CD4-positive, alpha-beta T cell treated with Interleukin-21 for 1 hour (primary cell): Measurements from ENCODE around the gene VPS37C.

Experiments
- DNase-seq: peaks from one replicate; pipeline ENCODE4 v3.0.0-alpha.2; 2020

Gene VPS37C

GRCh38 chr11:61131586-61131985 is 29.6 kb downstream of the VPS37C start:
- DNase-seq, result no peak

- DNase-seq, result no peak
These were observed 30.0 kb downstream of the VPS37C start for GRCh38 chr11:61131186-61131585.

GRCh38 chr11:61129639-61130523 is 31.3 kb downstream of the VPS37C start:
- peak; percentile 90 for DNase-seq

- no peak for DNase-seq
These were observed 32.1 kb downstream of the VPS37C start for GRCh38 chr11:61128947-61129638.

GRCh38 chr11:61127991-61128390 is 33.2 kb downstream of the VPS37C start:
- DNase-seq, result no peak

GRCh38 chr11:61126256-61126655 is 35.0 kb downstream of the VPS37C start:
- no peak for DNase-seq

GRCh38 chr11:61125310-61125684 is 35.9 kb downstream of the VPS37C start:
- DNase-seq, result no peak

GRCh38 chr11:61124574-61125309 is 36.5 kb downstream of the VPS37C start:
- no peak for DNase-seq

GRCh38 chr11:61123775-61124571 is 37.3 kb downstream of the VPS37C start:
- DNase-seq, result no peak

GRCh38 chr11:61122761-61123160 is 38.5 kb downstream of the VPS37C start:
- DNase-seq, result no peak

GRCh38 chr11:61121917-61122316 is 39.3 kb downstream of the VPS37C start:
- DNase-seq, result no peak

- DNase-seq, result no peak
These were observed 39.9 kb downstream of the VPS37C start for GRCh38 chr11:61121192-61121831.

- DNase-seq, result peak; percentile 81
These were observed 40.5 kb downstream of the VPS37C start for GRCh38 chr11:61120706-61121191.

- no peak for DNase-seq
These were observed 41.0 kb downstream of the VPS37C start for GRCh38 chr11:61120099-61120705.

GRCh38 chr11:61119571-61119970 is 41.7 kb downstream of the VPS37C start:
- DNase-seq, result no peak

GRCh38 chr11:61119055-61119454 is 42.2 kb downstream of the VPS37C start:
- DNase-seq, result no peak

- DNase-seq, result no peak
These were observed 42.8 kb downstream of the VPS37C start for GRCh38 chr11:61118406-61118805.

- DNase-seq, result no peak
These were observed 43.2 kb downstream of the VPS37C start for GRCh38 chr11:61118004-61118403.

- no peak for DNase-seq
These were observed 44.1 kb downstream of the VPS37C start for GRCh38 chr11:61117168-61117520.

- DNase-seq, result no peak
These were observed 44.6 kb downstream of the VPS37C start for GRCh38 chr11:61116426-61117167.
